GM12878 (cell line): ENCODE results near the gene NLGN1. TPM values are rescaled to one million over a fixed set of nuclear protein-coding genes. Genes with fewer than 3 reads are reported as not detected.

ENCODE experiments used
- ATAC-seq: fragments of 200-7000 bp; cut with Tn5 transposase; 3 replicates; pipeline ENCODE4 v1.9.1; 2020; ENCODE audit warnings: mild to moderate bottlenecking, moderate library complexity
- BruUV-seq: library from RNA; stranded (reverse); fragments of 400-500 nt; replicated peaks from 2 replicates; lab custom pipeline; 2021; lab: Mats Ljungman, UMichigan
- CTCF ChIA-PET: fragments of 300-600 bp; sonication (Branson Sonifier 250); formaldehyde crosslinking; extraction: SDS; loops from one replicate; lab custom pipeline; 2021; ENCODE audit warnings: inconsistent platforms; lab: Yijun Ruan, JAX
- POLR2A ChIA-PET: fragments of 350-600 bp; formaldehyde crosslinking; extraction: SDS; loops from one replicate; lab custom pipeline; 2021; ENCODE audit warnings: inconsistent platforms; lab: Charles Lee
- RAD21 ChIA-PET: fragments of 300-600 bp; sonication (Branson Sonifier 250); formaldehyde crosslinking; loops from one replicate; lab custom pipeline; 2023; ENCODE audit warnings: antibody characterized with exemption; ENCODE audit not compliant: unreplicated experiment; lab: Charles Lee
- SMC1A ChIA-PET: fragments of 300-600 bp; sonication (Branson Sonifier 250); formaldehyde crosslinking; loops from one replicate; lab custom pipeline; 2023; ENCODE audit not compliant: unreplicated experiment, uncharacterized antibody; lab: Charles Lee
- DNase-seq: peaks from one replicate; pipeline ENCODE4 v3.0.0-alpha.2; 2011; ENCODE audit warnings: low read depth, low spot score
- FAIRE-seq: peaks from 3 replicates; lab custom pipeline; 2011; peaks lifted over from hg19 to GRCh38; lab: Jason Lieb, UNC
- H2AFZ ChIP-seq: 2 replicates; pipeline ENCODE4 v1.6.0; 2011; ENCODE audit warnings: low read depth, low read length, control low read depth; ENCODE audit not compliant: control insufficient read depth
- H3K27ac ChIP-seq: 2 replicates; pipeline ENCODE4 v1.5.1; 2011; ENCODE audit warnings: control low read depth; ENCODE audit not compliant: control insufficient read depth, insufficient read depth
- H3K27me3 ChIP-seq, 2 experiments: replicated peaks in 1 of 2; 2 replicates each; pipeline versions ENCODE4 v1.6.0 to v1.6.1; 2011; ENCODE audit warnings: low read length in 1 of 2; ENCODE audit not compliant: control insufficient read depth in 2 of 2, insufficient read depth in 2 of 2
- H3K36me3 ChIP-seq, 2 experiments: 2 replicates each; pipeline ENCODE4 v1.5.1; 2011; ENCODE audit warnings: low read length in 1 of 2; ENCODE audit not compliant: control insufficient read depth in 2 of 2, insufficient read depth in 2 of 2
- H3K4me1 ChIP-seq: 2 replicates; pipeline ENCODE4 v1.6.1; 2011; ENCODE audit warnings: mild to moderate bottlenecking, low read length, moderate library complexity, mixed read lengths; ENCODE audit not compliant: control insufficient read depth, insufficient read depth
- H3K4me2 ChIP-seq: 2 replicates; pipeline ENCODE4 v1.6.0; 2011; ENCODE audit warnings: control low read depth; ENCODE audit not compliant: control insufficient read depth, insufficient read depth
- H3K4me3 ChIP-seq: fragments of 200-600 bp; sonication (generic); 2 replicates; pipeline ENCODE4 v1.5.1; 2016
- H3K79me2 ChIP-seq: 2 replicates; pipeline ENCODE4 v1.6.0; 2011; ENCODE audit warnings: low read length; ENCODE audit not compliant: control insufficient read depth, insufficient read depth
- H3K9ac ChIP-seq: 2 replicates; pipeline ENCODE4 v1.8.0; 2011; ENCODE audit warnings: low read length, control low read depth, mixed read lengths; ENCODE audit not compliant: control insufficient read depth, insufficient read depth
- H3K9me3 ChIP-seq: replicated peaks from 3 replicates; pipeline ENCODE4 v1.5.1; 2011; ENCODE audit warnings: mild to moderate bottlenecking, low read length; ENCODE audit not compliant: control insufficient read depth, insufficient read depth
- H4K20me1 ChIP-seq: 2 replicates; pipeline ENCODE4 v1.6.0; 2011; ENCODE audit not compliant: control insufficient read depth, insufficient read depth
- BACH1 ChIP-seq: fragments of 450-650 bp; IDR thresholded peaks from 2 replicates; pipeline ENCODE4 v1.6.1; 2017; ENCODE audit warnings: mild to moderate bottlenecking, borderline replicate concordance
- IKZF2 ChIP-seq, 2 experiments: fragments of 450-650 bp; IDR thresholded peaks; 2 replicates each; pipeline ENCODE4 v1.6.1; 2017; ENCODE audit warnings: mild to moderate bottlenecking in 2 of 2, moderate library complexity in 2 of 2
- KAT2A ChIP-seq: conservative IDR thresholded peaks from 2 replicates; pipeline ENCODE4 v1.6.1; 2011; ENCODE audit warnings: low read depth, low read length; ENCODE audit not compliant: control insufficient read depth
- NFXL1 ChIP-seq: fragments of 450-650 bp; IDR thresholded peaks from 2 replicates; pipeline ENCODE4 v1.6.1; 2017; ENCODE audit warnings: antibody characterized with exemption, mild to moderate bottlenecking, borderline replicate concordance
- RFX5 ChIP-seq: IDR thresholded peaks from 2 replicates; pipeline ENCODE4 v1.6.1; 2011; ENCODE audit warnings: low read depth, low read length, improper control_type of control experiment
- SPI1 ChIP-seq: IDR thresholded peaks from 2 replicates; pipeline ENCODE4 v1.6.1; 2011; ENCODE audit warnings: low read depth, mild to moderate bottlenecking, low read length, moderate library complexity, borderline replicate concordance; ENCODE audit not compliant: insufficient read depth
- ZBTB4 ChIP-seq: fragments of 450-650 bp; formaldehyde crosslinking; IDR thresholded peaks from 2 replicates; pipeline ENCODE4 v1.4.0; 2022; ENCODE audit warnings: mild to moderate bottlenecking, moderate library complexity
- WGBS: methylation state at CpG from one replicate; pipeline ENCODE4 v1.1.6; 2016; ENCODE audit warnings: low lambda C conversion rate; ENCODE audit not compliant: insufficient replicate concordance, insufficient coverage; ENCODE audit errors: missing lambda C conversion rate; 5-methylcytosine and 5-hydroxymethylcytosine counted together
- in situ Hi-C: fragments of 300-500 bp; cut with MboI; formaldehyde crosslinking; loops from 9 replicates; pipeline ENCODE4 v1.14.3; 2018; ENCODE audit warnings: mixed read lengths
- intact Hi-C: fragments of 100-400 bp; cut with micrococcal nuclease; formaldehyde crosslinking; loops from one replicate; pipeline ENCODE4 v1.14.2; 2022; ENCODE audit not compliant: unreplicated experiment
- polyA plus RNA-seq, 11 experiments: library from polyadenylated mRNA; depleted of rRNA in 4 of 11; unstranded in 6 of 11; stranded (reverse) in 5 of 11; fragments of >200 nt; fragmentation: Nextera tagmentation in 4 of 11; fragmentation: Illumina TruSeq in 1 of 11; extraction: Ambion mirVana in 4 of 11; extraction: Trizol in 1 of 11; gene quantifications; 1 replicate in 1 of 11; 2 replicates in 10 of 11; pipeline versions ENCODE4 v1.2.1 to v1.2.3, GENCODE V29; 2011 to 2016; ENCODE audit warnings: inconsistent platforms in 2 of 11, missing spikeins in 2 of 11, low read depth in 1 of 11
- total RNA-seq, 4 experiments: library from RNA; depleted of rRNA in 3 of 4; stranded (reverse); fragments of >200 nt in 3 of 4; fragmentation: Illumina TruSeq in 1 of 4; extraction: Trizol in 1 of 4; gene quantifications; 2 replicates each; pipeline versions ENCODE4 v1.2.1 to v1.2.3, GENCODE V29; 2013 to 2021
- TF ChIP-seq, protein P1 (sequence below): IDR thresholded peaks from 2 replicates; pipeline ENCODE4 v1.6.1; 2011; ENCODE audit warnings: borderline replicate concordance, low read depth, mild to moderate bottlenecking, moderate library complexity, low read length; ENCODE audit not compliant: insufficient read depth, poor library complexity, severe bottlenecking

The NLGN1 gene
- total and polyA plus RNA-seq, 10 of the 15 experiments (the other 5 are each of a cell fraction or from before 2014, with no cell fraction given), result not detected

GRCh38 chr3:173706630-173707029, 309.1 kb downstream of the NLGN1 start (continued):
- no peak for TF ChIP-seq ZBTB4 (CRISPR knock-in tag)
- TF ChIP-seq, all 136 proteins: peak for 0

- in situ Hi-C loops, result no loop called here
- POLR2A ChIA-PET, result no interaction called here
- BruUV-seq, result no TSS peak
- RAD21 ChIA-PET, result no interaction called here
- FAIRE-seq (no peak), ATAC-seq (no peak), DNase-seq (no peak)
- CTCF ChIA-PET, result no interaction called here
- SMC1A ChIA-PET, result no interaction called here
- H3K4me3 ChIP-seq, result no peak overlapping the region
- H2AFZ ChIP-seq, result no peak overlapping the region
- H3K79me2 ChIP-seq, result no peaks in the 10 kb centered on the region
- no peaks in the 10 kb centered on the region for H3K27me3 ChIP-seq
- no peaks in the 10 kb centered on the region for H4K20me1 ChIP-seq
- no peak overlapping the region for H3K9ac ChIP-seq
- H3K27ac ChIP-seq, result no peak overlapping the region
- H3K4me2 ChIP-seq, result no peak overlapping the region
- no peak for TF ChIP-seq BACH1
- TF ChIP-seq IKZF2 (IDR thresholded peaks at IDR 0.05), result no peak
- no peak for TF ChIP-seq SPI1
- no peak for TF ChIP-seq KAT2A
- no peak for TF ChIP-seq NFXL1
- TF ChIP-seq, protein P1, sequence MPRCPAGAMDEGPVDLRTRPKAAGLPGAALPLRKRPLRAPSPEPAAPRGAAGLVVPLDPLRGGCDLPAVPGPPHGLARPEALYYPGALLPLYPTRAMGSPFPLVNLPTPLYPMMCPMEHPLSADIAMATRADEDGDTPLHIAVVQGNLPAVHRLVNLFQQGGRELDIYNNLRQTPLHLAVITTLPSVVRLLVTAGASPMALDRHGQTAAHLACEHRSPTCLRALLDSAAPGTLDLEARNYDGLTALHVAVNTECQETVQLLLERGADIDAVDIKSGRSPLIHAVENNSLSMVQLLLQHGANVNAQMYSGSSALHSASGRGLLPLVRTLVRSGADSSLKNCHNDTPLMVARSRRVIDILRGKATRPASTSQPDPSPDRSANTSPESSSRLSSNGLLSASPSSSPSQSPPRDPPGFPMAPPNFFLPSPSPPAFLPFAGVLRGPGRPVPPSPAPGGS, result no peak
- no peak for TF ChIP-seq RFX5
- H3K4me1 ChIP-seq, result no peaks in the 10 kb centered on the region
- intact Hi-C loops, result no loop called here
- H3K9me3 ChIP-seq, result no peaks in the 10 kb centered on the region
- 9% methylated on average over 3 of the region's 3 CpGs for WGBS
- H3K36me3 ChIP-seq, result no peaks in the 10 kb centered on the region
Observed at GRCh38 chr3:173708191-173708590, 310.6 kb downstream of the NLGN1 start.
